IMR-90 (cell line): ENCODE results near the gene PHLDB1. TPM values are rescaled to one million over a fixed set of nuclear protein-coding genes. Genes with fewer than 3 reads are reported as not detected.
A peak's percentile ranks its signal among the peaks of the same experiment; 100 is the strongest.

ENCODE experiments used
- ATAC-seq: fragments of 200-7000 bp; cut with Tn5 transposase; 2 replicates; pipeline ENCODE4 v1.9.1; 2020; ENCODE audit warnings: low read depth, mild to moderate bottlenecking, moderate library complexity
- BruUV-seq: library from RNA; stranded (reverse); fragments of 400-500 nt; replicated peaks from 2 replicates; lab custom pipeline; 2021; lab: Mats Ljungman, UMichigan
- CTCF ChIA-PET: fragments of 300-600 bp; formaldehyde crosslinking; extraction: SDS; loops from one replicate; lab custom pipeline; 2021; ENCODE audit warnings: antibody characterized with exemption; lab: Yijun Ruan, JAX
- POLR2A ChIA-PET: fragments of 300-600 bp; sonication (Branson Sonifier 250); formaldehyde crosslinking; loops from one replicate; lab custom pipeline; 2022; ENCODE audit warnings: antibody characterized with exemption; ENCODE audit not compliant: unreplicated experiment; lab: Charles Lee
- DNase-seq: peaks from one replicate; pipeline ENCODE4 v3.0.0; 2013
- H2AFZ ChIP-seq: replicated peaks from 2 replicates; pipeline ENCODE3; 2013; ENCODE audit warnings: low read length, mild to moderate bottlenecking; ENCODE audit not compliant: poor library complexity
- H2AK5ac ChIP-seq: 2 replicates; pipeline ENCODE4 v1.6.1; 2013; ENCODE audit warnings: low read depth, low read length, inconsistent platforms
- H2AK9ac ChIP-seq: replicated peaks from 2 replicates; pipeline ENCODE3; 2013; ENCODE audit warnings: mild to moderate bottlenecking, low read depth, low read length, moderate library complexity; ENCODE audit not compliant: poor library complexity
- H2BK120ac ChIP-seq: 2 replicates; pipeline ENCODE4 v1.6.1; 2013; ENCODE audit warnings: low read depth, low read length, inconsistent platforms
- H2BK15ac ChIP-seq: 3 replicates; pipeline ENCODE4 v1.6.1; 2013; ENCODE audit warnings: low read depth, low read length, inconsistent platforms
- H2BK20ac ChIP-seq: 2 replicates; pipeline ENCODE4 v1.6.1; 2013; ENCODE audit warnings: low read depth, mild to moderate bottlenecking, inconsistent platforms, low read length, moderate library complexity
- H2BK5ac ChIP-seq: 2 replicates; pipeline ENCODE4 v1.6.1; 2013; ENCODE audit warnings: mild to moderate bottlenecking, low read depth, low read length, inconsistent platforms; ENCODE audit not compliant: poor library complexity, severe bottlenecking
- H3K14ac ChIP-seq: replicated peaks from 2 replicates; pipeline ENCODE4 v1.6.1; 2013; ENCODE audit warnings: low read depth, low read length, inconsistent platforms
- H3K18ac ChIP-seq: 2 replicates; pipeline ENCODE4 v1.6.1; 2013; ENCODE audit warnings: low read depth, low read length, control low read depth
- H3K23ac ChIP-seq: 2 replicates; pipeline ENCODE4 v1.6.1; 2013; ENCODE audit warnings: low read depth, low read length, inconsistent platforms
- H3K27ac ChIP-seq: 2 replicates; pipeline ENCODE4 v1.5.1; 2013; ENCODE audit warnings: mild to moderate bottlenecking, control low read depth, low read length; ENCODE audit not compliant: insufficient read depth
- H3K27me3 ChIP-seq: 2 replicates; pipeline ENCODE4 v1.6.1; 2013; ENCODE audit warnings: low read length; ENCODE audit not compliant: control insufficient read depth, insufficient read depth
- H3K36me3 ChIP-seq: 2 replicates; pipeline ENCODE4 v1.6.1; 2013; ENCODE audit warnings: low read length, mixed read lengths; ENCODE audit not compliant: control insufficient read depth, insufficient read depth
- H3K4ac ChIP-seq: 2 replicates; pipeline ENCODE4 v1.6.1; 2013; ENCODE audit warnings: low read depth, low read length, inconsistent platforms
- H3K4me1 ChIP-seq: 2 replicates; pipeline ENCODE4 v1.6.1; 2013; ENCODE audit warnings: low read length, mixed read lengths; ENCODE audit not compliant: control insufficient read depth, insufficient read depth
- H3K4me2 ChIP-seq: 2 replicates; pipeline ENCODE4 v1.6.1; 2013; ENCODE audit warnings: low read depth, mild to moderate bottlenecking, control low read depth, low read length, moderate library complexity
- H3K4me3 ChIP-seq: 2 replicates; pipeline ENCODE4 v1.5.1; 2013; ENCODE audit warnings: low read depth, mild to moderate bottlenecking, control low read depth, low read length, moderate library complexity; ENCODE audit not compliant: insufficient read depth
- H3K56ac ChIP-seq: 2 replicates; pipeline ENCODE4 v1.6.1; 2013; ENCODE audit warnings: low read length, inconsistent platforms; ENCODE audit not compliant: insufficient read depth; ENCODE audit errors: extremely low read depth
- H3K79me1 ChIP-seq, 2 experiments: 2 replicates each; pipeline ENCODE4 v1.6.1; 2013; ENCODE audit warnings: low read length in 2 of 2, inconsistent platforms in 1 of 2, low read depth in 1 of 2
- H3K9ac ChIP-seq: 2 replicates; pipeline ENCODE4 v1.6.1; 2013; ENCODE audit warnings: low read depth, low read length, control low read depth
- H3K9me1 ChIP-seq: 2 replicates; pipeline ENCODE4 v1.6.1; 2013; ENCODE audit warnings: low read length, inconsistent platforms; ENCODE audit not compliant: insufficient read depth
- H3K9me3 ChIP-seq: 2 replicates; pipeline ENCODE4 v1.6.1; 2013; ENCODE audit warnings: low read length; ENCODE audit not compliant: control insufficient read depth, insufficient read depth
- H4K20me1 ChIP-seq: 2 replicates; pipeline ENCODE4 v1.6.1; 2013; ENCODE audit warnings: low read length, inconsistent platforms; ENCODE audit not compliant: insufficient read depth
- H4K5ac ChIP-seq: 2 replicates; pipeline ENCODE4 v1.6.1; 2013; ENCODE audit warnings: mild to moderate bottlenecking, low read depth, low read length, control low read depth
- H4K8ac ChIP-seq, 2 experiments: 2 replicates each; pipeline ENCODE4 v1.6.1; 2013; ENCODE audit warnings: low read depth in 2 of 2, low read length in 2 of 2, control low read depth in 1 of 2, inconsistent platforms in 1 of 2
- H4K91ac ChIP-seq: 2 replicates; pipeline ENCODE4 v1.6.1; 2013; ENCODE audit warnings: low read depth, low read length, inconsistent platforms; ENCODE audit not compliant: insufficient read depth
- CEBPB ChIP-seq: IDR thresholded peaks from 2 replicates; pipeline ENCODE4 v1.6.1; 2012; ENCODE audit warnings: low read depth, low read length, improper control_type of control experiment
- CTCF ChIP-seq: conservative IDR thresholded peaks from 2 replicates; pipeline ENCODE4 v1.5.1; 2012; ENCODE audit warnings: mild to moderate bottlenecking, low read depth, low read length, improper control_type of control experiment
- NFE2L2 ChIP-seq: fragments of 150-350 bp; IDR thresholded peaks from 2 replicates; pipeline ENCODE4 v1.6.1; 2016; ENCODE audit warnings: low read depth, mild to moderate bottlenecking, low read length
- USF2 ChIP-seq: fragments of 150-350 bp; IDR thresholded peaks from 2 replicates; pipeline ENCODE4 v1.6.1; 2017; ENCODE audit warnings: mild to moderate bottlenecking, antibody characterized with exemption, low read length, low read depth
- WGBS, 2 experiments: methylation state at CpG; one replicate each; pipeline versions ENCODE4 v1.1.5 to v1.1.7; 2013; ENCODE audit warnings: missing lambda C conversion rate in 2 of 2; ENCODE audit not compliant: insufficient read length in 1 of 2; ENCODE audit errors: extremely low coverage in 2 of 2; 5-methylcytosine and 5-hydroxymethylcytosine counted together
- dilution Hi-C: fragments of 300-500 bp; cut with HindIII; formaldehyde crosslinking; loops from one replicate; pipeline ENCODE4 v1.14.3; 2018; ENCODE audit warnings: low sequenced_read_pairs; ENCODE audit not compliant: unreplicated experiment
- in situ Hi-C: fragments of 300-500 bp; cut with MboI; formaldehyde crosslinking; loops from 3 replicates; pipeline ENCODE4 v1.14.3; 2019; ENCODE audit warnings: low sequenced_read_pairs, inconsistent platforms, mixed read lengths
- intact Hi-C: fragments of 100-400 bp; cut with micrococcal nuclease; formaldehyde crosslinking; loops from 2 replicates; pipeline ENCODE4 v1.10.0; 2022
- polyA plus RNA-seq, 3 experiments: library from polyadenylated mRNA; depleted of rRNA; stranded (reverse); fragments of >200 nt; gene quantifications; 2 replicates each; pipeline ENCODE4 v1.2.3, GENCODE V29; 2012; ENCODE audit warnings: low replicate concordance in 1 of 3
- total RNA-seq: library from RNA; depleted of rRNA; stranded (reverse); fragments of >200 nt; gene quantifications from 2 replicates; pipeline ENCODE4 v1.2.3, GENCODE V29; 2012

PHLDB1 gene
- total and polyA plus RNA-seq, 2 of the 4 experiments (the other 2 are of a cell fraction): 40.0 to 90.4 TPM

GRCh38 chr11:118688851-118689502 lies 81.6 kb downstream of the PHLDB1 start:
- Histone ChIP-seq H3K9ac (no peak overlapping the region), H4K20me1 (no peaks in the 10 kb centered on the region), H3K27me3 (peaks cover 8% of the 10 kb centered on the region), H3K79me1 (no peaks in the 10 kb centered on the region), H3K14ac (no peak overlapping the region), H3K4me3 (no peak overlapping the region), H3K23ac (no peak overlapping the region), H4K91ac (no peak overlapping the region), H3K4me1 (peaks cover 14% of the 10 kb centered on the region), H4K5ac (no peak overlapping the region), H2BK5ac (no peak overlapping the region), H2AK9ac (peak overlapping the region; percentile 28), H2BK20ac (no peak overlapping the region), H3K4me2 (no peak overlapping the region), H3K9me1 (peaks cover 8% of the 10 kb centered on the region; the same call in 1 of the 2 replicates), H3K56ac (no peak overlapping the region), H4K8ac (0 out of 4 replicates have a peak overlapping the region, but pooled peaks of 1 of the 2 experiments have one; percentile 38), H2BK15ac (no peak overlapping the region), H2AK5ac (no peak overlapping the region), H3K4ac (no peak overlapping the region), H2BK120ac (no peak overlapping the region), H2AFZ (peak overlapping the region; percentile 99), H3K27ac (no peak overlapping the region), H3K9me3 (no peaks in the 10 kb centered on the region), H3K36me3 (no peaks in the 10 kb centered on the region), H3K18ac (no peak overlapping the region)
- ChIA-PET CTCF (interaction anchor here (0.7 to 2.0 kb wide), 12 partner anchors 12 to 273 kb away, joined by 3 to 10 read pairs (median 4); partner anchors contain the start of gene UPK2), POLR2A (no interaction called here)
- in situ Hi-C loops (no loop called here), dilution Hi-C loops (no loop called here), intact Hi-C loops (no loop called here)
- TF ChIP-seq CTCF (no peak), NFE2L2 (no peak), USF2 (no peak), CEBPB (no peak)
- DNase-seq: no peak
- BruUV-seq: no TSS peak
- WGBS, 2 experiments: 86% methylated on average over 27 of the region's 41 CpGs; no CpG with 5 or more reads in 1 of the 2 experiments
- no peak for ATAC-seq
